HG03457 (cell line): Measurements from ENCODE around the gene GPR78.

Experiments
- ATAC-seq: cut with Tn5 transposase; IDR thresholded peaks from one replicate; pipeline ENCODE4 v1.9.1; 2021; ENCODE audit warnings: moderate number of reproducible peaks; ENCODE audit not compliant: unreplicated experiment

Gene GPR78

DNA sequence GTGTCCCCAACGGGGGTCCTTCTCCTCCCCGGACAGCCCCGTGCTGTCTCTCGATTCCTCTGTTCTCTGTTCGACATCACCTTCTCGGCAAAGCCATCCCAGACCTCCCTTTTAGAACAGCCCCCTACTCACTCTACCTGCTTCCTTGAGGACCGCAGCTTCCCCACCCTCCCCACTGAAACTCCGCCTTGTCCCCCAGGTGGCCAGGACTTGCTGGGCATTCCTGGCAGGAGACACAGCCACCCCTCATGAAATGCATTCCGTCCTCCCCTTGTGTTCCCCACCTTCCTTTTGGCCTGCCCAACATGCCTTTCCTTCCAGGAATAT lies 34.8 kb upstream of the GPR78 start:
- ATAC-seq, result no peak

DNA sequence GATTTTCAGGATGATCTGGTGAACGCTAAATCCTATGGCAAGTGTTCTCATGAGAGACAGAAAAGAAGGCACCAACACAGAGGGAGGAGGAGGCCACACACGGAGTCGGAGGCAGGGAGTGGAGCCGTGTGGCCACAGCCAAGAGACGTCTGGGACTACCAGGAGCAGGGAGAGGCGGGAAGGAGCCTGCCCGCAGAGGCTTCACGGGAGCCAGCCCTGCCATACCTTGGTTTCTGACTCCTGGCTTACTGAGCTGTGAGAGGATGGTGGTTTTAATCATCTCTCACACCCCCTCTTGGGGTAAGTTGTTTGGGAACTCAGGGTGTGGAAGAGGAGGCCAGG lies 33.5 kb upstream of the GPR78 start:
- ATAC-seq, result no peak

DNA sequence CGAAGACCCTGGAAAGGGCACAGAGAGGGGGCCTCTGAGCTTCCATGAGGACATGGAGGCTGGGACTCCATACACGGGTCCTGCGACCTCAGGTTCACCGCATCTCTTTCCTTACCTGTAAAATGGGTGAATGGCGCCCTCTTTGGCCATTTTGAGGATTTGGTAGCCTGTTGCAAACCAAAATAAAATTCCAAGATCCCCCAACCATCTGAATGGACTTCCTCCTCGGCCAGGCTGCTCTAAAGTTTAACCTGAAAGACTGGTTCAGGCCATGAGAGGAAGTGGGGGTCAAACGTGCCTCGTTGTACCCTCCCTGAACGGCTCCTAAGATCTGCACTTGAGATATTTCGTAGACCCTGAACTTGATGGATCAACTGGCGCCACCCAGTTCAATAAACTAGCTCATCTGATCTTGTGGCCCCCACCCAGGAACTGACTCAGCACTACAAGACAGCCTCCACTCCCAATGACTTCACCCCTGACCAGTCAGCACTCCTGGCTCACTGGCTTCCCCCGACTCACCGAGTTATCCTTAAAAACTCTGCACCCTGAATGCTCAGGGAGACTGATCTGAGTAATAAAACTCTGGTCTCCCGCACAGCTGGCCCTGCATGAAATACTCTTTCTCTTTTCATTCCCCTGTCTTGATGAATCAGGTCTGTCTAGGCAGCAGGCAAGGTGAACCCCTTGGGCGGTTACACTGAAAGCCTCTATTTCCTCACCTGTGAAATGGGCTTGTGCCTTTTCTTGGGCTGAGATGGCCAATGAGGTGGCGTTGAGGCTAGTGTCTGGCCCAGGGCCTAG lies 32.9 kb upstream of the GPR78 start:
- no peak for ATAC-seq

DNA sequence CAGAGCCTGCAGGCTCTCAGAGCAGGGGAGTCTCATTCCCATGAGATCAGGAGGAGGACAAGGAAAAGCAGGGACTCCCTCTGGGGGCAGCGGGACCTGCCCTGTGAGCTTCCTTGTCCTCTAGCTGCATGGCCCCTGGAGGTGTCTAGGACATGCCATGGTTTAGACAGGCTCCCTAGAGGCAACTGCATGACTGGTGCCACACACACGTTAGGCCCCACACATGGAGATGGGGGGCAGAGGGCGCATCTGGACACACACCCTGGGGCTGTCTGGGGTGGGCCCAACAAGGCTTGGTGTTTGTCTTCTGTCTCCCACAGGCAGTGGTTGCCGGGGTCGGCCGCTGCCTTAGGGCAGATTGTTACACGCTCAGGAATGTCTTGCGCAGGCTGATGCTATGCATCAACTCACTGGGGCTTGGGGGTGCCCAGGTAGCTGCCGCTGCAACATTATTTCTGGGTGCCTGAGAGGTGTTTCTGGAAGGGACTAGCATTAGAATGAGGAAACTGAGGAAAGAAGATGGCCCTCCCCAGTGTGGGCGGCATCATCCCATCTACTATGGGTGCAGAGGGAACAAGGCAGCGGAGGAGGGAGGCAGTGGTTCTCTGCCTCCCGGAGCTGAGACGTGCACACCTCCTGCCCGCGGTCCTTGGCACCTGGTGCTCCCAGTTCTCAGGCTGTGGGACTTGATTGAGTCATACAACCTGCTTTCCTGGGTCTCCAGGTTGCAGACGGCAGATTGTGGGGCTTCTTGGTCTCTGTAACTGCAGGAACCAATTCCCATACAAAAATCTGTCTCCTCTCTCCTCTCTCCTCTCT lies 32.1 kb upstream of the GPR78 start:
- ATAC-seq, result no peak

DNA sequence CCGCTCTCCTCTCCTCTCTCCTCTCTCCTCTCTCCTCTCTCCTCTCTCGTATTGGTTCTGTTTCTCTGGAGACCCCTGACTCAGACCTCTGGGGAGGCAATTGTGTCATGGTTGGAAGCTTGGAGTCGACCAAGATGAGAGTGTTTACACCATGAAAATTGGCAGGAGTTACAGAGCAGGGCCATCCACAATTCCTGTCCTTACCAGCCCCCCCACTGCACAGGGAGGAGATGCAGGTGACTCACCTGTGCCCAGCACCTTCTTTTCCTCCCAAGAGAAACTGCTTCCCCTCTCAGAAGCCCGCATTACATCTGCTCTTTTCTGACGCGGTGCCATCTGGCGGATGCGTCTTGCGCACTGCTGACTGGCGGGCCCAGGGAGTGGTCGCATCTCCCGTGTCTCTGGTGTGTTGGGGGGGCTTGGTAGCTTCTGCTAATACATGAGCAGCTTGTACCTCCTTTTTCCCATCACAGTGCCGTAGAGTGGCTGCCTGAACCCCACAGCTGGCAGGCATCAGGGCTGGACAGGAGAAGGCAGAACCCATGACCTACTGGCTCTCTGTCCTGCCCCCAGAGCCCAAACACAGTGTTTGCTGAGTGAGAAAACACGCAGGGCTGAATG lies 31.4 kb upstream of the GPR78 start:
- ATAC-seq, result no peak

DNA sequence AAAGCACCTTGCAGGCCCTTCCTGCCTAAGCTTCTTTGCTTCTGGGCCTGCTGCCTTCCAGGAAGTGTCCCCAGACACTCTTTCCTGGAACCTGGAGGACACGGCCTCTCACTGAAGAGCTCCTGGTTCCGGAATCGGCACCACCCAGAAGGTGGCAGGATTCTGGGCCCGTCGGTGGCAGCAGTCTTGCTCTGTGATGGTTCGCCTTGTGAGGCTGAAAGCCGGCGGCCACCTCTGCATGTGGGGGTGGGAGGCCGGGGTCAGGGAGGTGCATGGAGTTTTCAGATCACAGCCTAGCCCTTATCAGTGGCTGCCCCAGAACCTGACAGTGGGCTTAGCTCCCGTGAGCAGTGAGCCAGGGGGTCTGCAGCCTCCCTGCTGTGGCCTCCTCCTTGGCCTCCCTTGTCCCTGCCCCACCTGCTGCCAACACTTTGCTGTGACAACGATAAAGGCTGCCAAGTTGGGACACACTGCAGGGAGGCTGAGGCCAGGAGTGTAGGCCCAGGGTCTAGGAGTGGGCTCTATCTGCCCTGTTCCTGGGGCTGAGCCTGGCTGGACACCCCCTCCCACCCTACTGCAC lies 30.8 kb upstream of the GPR78 start:
- no peak for ATAC-seq

DNA sequence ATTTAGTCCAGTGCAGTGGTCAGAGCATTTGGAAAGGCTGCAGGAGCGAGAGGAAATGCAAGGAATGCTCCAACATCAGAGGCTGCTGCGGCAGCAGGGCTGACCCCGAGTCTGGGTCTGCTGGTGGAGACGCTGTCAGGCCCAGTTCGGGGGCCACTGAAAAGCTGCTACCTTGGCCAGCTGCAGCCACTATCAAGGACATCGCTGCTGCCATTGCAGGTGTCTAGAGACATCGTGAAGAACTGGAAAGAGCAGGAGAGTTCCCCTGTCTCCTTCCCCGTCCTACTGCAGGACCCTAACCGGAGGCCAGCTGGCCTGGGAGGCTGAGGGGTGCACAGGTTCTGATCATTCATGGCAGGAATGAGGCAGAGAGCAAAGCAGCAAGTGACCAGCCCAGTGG lies 29.5 kb upstream of the GPR78 start:
- no peak for ATAC-seq

DNA sequence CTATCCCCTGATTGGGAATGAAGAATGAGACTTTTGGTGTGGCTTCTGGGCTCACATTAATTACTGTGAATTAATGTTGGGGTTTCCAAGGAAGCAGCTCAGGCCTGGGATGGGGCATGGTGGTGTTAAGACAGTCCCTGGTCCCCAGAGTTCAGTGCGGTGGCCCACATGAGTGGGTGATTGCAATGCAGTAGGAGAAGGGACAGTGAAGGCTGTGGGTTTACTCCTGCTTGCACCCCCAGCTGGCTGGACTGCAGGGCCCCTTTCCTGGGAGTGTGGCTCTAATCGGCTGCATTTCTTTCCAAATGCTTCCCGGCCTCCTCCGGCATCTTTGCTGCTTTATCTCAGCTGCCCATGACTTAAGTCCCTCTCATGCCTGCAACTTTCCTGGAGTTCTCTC lies 28.2 kb upstream of the GPR78 start:
- no peak for ATAC-seq

DNA sequence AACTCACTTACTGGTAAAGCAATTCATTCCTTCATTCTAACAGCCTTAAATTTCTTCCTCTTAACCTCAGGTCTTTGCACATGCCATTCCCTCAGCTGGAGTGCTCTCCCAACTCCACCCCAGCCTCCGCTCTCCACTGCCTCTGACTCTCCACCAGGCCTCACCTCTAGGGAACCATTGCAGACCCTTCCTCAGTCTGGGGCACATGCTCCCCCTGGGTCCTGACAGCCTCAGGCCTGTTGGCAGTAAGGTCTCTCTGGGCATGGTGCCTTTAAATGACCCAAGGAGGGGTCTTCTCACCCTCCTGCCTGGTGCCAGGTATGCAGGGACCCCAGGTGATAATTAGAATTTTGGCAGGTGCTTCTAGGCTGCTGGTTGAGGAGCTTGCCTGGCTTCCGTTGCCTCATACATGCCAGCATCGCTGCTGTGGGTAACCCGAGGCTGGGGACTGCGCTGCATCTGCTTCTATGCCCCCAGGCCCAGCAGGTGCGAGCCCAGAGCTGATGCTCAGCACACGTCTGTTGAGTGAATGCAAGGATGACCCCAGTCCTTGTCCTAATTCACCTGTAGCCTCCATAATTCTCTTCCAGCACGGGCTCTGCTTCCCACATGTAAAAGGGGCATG lies 27.5 kb upstream of the GPR78 start:
- ATAC-seq, result no peak

DNA sequence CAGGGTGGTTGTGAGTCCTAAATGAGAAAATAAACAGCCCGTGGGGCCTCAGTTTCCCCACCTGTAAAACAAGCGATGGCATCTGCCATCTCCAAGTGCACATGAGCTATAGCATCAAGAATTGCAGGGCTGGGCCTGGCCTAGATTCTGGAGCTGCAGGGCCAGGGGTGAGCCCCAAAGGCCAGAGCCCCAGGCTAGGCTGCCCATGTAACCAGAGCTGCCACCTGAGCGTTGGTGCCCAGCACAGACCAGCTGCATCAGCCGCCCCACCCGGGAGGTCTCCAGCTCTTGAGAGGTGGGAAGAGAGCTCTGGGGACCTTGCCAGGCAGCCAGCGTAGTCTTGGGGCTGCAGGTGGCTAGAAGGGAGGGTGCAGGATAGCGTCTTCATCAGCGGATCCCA lies 27.0 kb upstream of the GPR78 start:
- ATAC-seq, result no peak

DNA sequence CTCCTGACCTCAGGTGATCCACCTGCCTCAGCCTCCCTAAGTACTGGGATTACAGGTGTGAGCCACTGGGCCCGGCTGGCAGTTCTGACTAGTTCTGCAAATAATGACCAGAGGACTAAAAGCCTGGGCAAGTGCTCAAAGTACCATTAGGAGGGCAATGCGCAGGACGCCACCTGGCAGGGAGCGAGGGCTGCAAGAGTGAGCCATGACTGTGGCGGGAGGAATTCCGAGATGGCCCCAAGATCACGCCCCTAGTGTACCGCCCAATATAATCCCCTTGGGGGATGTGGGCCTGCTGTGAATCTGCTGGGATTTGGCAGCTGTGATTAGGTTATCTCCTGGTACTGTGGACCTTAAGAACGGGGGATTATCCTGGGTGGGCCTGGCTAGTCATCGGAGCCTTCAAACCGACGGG lies 26.2 kb upstream of the GPR78 start:
- ATAC-seq, result no peak

DNA sequence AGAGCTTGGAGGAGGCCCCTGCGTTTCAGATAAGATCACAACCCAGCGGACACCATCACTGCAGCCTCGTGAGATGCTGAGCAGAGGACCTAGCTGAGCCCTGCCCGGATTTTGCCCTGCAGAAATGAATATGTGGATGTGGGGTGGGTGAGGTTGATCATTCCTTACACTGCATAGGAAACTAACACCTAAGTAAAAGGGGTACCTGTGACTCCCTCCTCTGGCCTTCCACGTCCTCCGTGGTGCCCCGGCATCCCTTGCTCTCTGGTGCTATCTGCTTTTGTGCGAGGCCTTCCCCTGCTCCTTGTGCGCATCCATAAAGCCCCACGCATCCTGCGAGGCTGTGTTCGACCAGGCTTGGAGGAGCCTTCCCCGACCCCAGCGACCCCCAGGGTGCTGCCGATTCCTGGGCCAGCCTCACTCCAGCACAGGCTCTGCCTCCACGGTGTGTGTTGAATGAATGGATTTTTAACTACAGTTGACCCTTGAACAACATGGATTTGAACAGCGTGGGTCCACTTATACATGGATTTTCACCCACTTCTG lies 25.6 kb upstream of the GPR78 start:
- ATAC-seq, result no peak

DNA sequence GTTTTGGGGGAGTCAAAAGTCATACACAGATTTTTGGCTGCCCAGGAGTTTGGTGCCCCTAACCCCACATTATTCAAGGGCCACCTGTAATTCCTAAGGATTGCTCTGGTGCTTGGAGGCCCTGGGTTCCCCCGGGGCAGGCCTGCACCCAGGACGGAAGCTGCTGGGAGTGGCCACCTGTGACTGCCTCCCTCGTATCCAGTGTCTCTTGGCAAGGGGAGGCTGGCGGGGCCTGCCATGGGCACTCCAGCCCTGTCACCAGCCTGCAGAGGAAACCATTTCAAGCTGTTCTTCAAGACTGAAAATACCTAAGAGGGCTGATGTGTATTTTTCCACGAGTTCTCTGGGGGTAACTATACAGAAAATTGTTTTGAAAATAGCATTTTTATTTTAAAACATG lies 24.5 kb upstream of the GPR78 start:
- ATAC-seq, result no peak

DNA sequence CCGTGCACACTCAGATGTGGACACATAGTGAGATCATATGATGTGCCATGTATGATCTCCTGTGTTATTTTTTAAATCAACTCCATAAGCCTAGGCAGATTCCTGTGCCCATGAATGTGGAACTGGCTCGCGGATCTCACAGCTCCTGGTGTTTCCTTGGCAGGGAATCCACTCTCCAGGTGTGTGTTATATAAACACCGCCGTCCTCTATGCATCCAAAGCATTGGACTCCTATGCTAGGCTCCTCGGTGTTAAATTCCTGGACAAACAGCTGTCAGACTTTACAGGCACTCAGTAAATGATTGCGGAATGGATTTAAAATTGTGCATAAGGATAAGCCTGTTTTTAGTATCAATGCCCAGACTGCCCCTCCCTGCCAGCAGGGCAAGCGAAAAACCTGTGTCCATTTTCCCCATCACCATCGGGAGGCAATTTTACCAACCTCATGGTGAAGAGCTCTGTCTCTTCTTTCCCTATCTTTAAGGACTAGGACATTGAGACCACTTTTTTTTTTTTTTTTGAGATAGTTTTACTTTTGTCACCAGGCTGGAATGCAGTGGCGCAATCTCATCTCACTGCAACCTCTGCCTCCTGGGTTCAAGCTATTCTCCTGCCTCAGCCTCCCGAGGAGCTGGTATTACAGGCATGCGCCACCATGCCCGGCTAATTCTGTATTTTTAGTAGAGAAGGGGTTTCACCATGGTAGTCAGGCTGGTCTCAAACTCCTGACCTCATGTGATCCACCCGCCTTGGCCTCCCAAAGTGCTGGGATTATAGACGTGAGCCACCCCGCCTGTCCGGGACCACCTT lies 23.6 kb upstream of the GPR78 start:
- no peak for ATAC-seq

DNA sequence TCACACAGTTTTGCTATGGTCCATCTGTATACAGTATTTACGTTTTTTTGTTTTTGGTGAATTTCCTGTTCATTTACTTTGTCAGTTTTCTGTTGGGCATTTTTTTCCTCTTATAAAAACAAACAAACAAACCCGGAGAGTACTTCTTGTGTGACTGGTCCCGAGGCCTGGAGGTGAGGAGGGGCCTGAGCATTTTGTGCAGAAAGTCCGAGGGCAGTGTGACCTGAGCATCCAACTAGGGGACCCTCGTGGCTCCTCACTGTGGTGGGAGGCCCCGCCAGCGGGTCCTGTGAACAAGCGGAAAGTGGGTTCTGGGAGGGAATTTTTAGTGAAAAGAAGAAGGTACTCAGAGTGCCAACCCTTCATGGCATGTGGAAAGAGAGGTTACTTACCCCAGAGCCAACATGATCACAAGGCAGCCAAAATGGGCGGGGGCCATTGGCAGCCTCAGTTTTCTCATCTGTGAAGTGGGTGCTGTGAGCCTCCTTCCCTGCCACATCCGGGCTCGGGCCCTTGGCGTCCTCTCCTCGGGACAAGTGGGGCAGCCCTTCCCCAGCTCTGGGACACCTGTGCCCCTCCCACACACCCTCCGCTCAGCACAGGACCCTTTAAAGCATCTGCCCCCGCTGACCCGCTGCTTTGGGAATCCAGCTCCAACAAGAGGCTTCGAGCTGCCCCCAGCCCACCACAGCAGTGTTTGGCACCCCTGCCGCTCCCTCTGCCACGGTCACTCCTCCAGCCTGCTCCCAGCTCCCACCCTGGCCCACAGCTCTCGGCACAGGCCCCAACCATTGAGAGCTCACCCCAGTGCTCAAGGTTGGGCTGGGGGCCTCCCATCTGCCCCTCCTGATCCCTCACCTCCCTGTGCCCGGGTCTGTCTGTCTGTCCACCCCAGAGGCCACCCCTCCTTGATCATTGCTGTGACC lies 22.8 kb upstream of the GPR78 start:
- ATAC-seq, result no peak

DNA sequence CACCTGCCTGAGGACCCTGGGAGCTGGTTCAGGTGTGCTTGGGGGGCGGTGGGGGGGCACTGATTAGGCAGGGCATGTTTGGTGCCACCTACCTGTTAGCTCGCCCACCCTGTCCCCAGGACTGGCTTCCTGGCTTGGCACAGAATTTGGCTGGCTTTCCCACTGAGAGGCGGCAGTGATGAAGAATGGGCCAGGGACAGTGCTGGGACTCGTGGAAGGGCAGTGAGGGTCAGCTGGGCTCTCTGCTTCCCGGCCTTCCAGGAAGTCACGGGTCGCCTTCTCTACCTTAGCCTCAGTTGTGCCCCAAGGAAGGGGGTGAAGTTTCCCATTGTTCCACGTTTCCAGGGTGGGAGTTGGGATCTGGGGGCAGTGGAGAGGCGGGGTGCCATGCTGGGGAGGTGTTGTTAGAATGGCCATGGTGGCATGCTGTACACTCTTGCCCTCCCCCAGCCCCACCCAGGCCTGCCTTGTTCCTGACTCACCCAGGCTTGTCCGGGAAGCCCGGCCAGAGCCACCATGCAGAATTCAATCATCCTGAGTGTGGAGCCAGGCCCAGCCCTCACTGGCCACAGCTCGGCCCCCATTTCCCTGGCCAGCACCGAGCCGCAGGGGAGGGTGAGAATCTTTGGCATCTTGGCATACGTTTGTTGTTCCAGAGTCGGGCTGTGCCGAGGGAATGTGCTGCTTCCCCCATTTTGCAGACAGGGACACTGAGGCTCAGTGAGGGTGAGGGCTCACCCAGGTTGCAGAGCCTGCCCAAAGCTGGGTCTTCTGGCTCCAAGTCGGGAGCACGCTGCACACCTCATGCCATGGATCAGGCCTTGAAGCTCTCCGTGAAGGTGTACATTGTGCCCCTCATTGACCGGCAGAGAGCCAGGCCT lies 21.9 kb upstream of the GPR78 start:
- ATAC-seq, result no peak

DNA sequence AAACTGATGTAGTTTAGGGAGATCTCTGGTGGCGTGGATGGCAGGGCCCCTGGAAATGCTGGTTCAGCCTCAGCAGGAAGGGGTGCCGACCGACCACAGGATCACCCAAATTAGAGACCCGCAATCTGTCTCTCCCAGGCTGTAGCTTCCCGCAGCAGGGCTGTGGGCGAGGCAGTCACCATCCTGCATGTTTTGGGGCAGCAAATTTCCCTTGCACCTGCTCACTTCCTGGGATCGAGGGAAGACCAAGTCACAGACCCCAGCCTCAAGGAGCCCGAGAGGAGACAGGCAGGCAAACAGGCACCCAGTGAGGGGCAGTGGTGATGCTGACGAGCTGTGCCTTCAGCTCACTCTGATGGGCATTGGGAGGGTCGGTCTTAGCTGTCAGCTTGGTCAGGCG lies 21.2 kb upstream of the GPR78 start:
- ATAC-seq, result no peak
